GM21390 (cell line): ENCODE data around the gene ABCD4.

Experiments
- ATAC-seq: cut with Tn5 transposase; IDR thresholded peaks from one replicate; pipeline ENCODE4 v1.9.1; 2021; ENCODE audit not compliant: unreplicated experiment

ABCD4 gene

DNA sequence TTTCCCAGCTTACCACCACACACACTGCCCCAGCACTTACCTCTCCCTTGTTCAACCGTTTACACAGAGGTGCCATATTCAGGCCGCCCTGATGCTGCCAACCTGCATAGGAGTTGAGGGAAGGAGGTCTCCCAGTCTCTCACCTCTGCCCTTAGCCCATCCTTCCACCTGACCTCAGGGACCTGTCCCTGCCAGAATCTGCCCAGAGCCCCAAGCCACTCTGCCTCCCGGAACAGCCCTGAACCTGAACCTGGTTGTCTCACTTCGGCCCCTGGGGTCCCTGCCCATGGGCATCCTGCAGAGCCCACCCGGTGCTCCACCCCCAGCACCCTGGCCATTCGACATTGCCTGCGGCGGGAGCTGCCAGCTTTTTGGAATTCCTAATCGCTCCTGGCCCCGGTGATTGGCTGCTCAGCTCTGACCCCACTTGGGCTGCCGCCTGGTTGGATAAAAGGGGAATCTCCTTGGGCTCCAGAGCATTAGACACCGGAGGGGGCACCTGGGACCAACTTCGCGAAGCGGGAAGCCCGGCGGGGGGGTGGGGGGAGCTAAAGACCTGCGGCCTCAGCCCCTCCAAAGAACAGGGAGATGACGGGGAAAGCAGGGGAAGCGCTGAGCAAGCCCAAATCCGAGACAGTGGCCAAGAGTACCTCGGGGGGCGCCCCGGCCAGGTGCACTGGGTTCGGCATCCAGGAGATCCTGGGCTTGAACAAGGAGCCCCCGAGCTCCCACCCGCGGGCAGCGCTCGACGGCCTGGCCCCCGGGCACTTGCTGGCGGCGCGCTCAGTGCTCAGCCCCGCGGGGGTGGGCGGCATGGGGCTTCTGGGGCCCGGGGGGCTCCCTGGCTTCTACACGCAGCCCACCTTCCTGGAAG, 63.5 kb downstream of the ABCD4 start, which contains the start of gene VSX2:
TSS of gene VSX2 (plus strand) at position 476 of the 874 bp plus-strand sequence. CDS start at position 589, 113 bp downstream.
- no peak for ATAC-seq

DNA sequence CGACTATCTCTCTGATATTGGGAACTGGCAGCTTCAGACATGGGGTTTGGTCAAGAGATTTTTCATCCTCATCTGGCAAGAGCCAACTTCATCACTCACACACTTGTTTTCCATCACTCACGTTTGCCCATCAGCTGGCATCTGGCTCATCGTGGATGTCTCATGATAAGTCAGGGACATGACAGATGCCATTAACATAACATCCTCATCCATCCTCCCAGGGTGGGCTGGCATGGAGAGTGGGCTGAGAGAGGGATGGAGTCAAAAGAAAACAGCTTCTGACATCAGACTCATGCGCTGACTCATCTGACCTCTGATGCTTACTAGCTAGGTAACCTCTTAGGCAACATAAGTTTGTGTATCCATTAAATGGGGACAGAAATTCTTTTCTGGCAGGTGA, 65.3 kb downstream of the ABCD4 start:
- no peak for ATAC-seq
